GM12878 (cell line): Measurements from ENCODE around the gene NEGR1.

Experiments used
- ATF3 ChIP-seq: IDR thresholded peaks from 2 replicates; pipeline ENCODE4 v1.6.1; 2011; ENCODE audit warnings: low read depth, mild to moderate bottlenecking, low read length, moderate library complexity, borderline replicate concordance; ENCODE audit errors: extremely low read depth
- EZH2 ChIP-seq: IDR thresholded peaks from 2 replicates; pipeline ENCODE4 v1.6.1; 2012; ENCODE audit warnings: low read depth, mild to moderate bottlenecking, control low read depth, inconsistent platforms, low read length, borderline replicate concordance; ENCODE audit not compliant: control insufficient read depth
- HDAC6 ChIP-seq: fragments of 200-600 bp; sonication (generic); IDR thresholded peaks from one replicate; pipeline ENCODE4 v1.8.0; 2017; ENCODE audit warnings: antibody characterized with exemption; ENCODE audit not compliant: unreplicated experiment
- IKZF1 ChIP-seq: fragments of 450-650 bp; conservative IDR thresholded peaks from 2 replicates; pipeline ENCODE4 v1.6.1; 2017; ENCODE audit warnings: antibody characterized with exemption, mild to moderate bottlenecking
- MAX ChIP-seq: IDR thresholded peaks from 2 replicates; pipeline ENCODE4 v1.6.1; 2012; ENCODE audit warnings: low read depth, low read length, improper control_type of control experiment
- POLR2A ChIP-seq: IDR thresholded peaks from 2 replicates; pipeline ENCODE4 v1.6.1; 2011; ENCODE audit warnings: low read depth, mild to moderate bottlenecking, low read length
- SP1 ChIP-seq: IDR thresholded peaks from one replicate; pipeline ENCODE4 v1.6.1; 2011; ENCODE audit warnings: low read depth, low read length
- TCF7 ChIP-seq: IDR thresholded peaks from 2 replicates; pipeline ENCODE4 v1.6.1; 2014; ENCODE audit warnings: antibody characterized with exemption, borderline replicate concordance
- ZZZ3 ChIP-seq: IDR thresholded peaks from 2 replicates; pipeline ENCODE4 v1.6.1; 2011; ENCODE audit warnings: low read depth; ENCODE audit not compliant: control insufficient read depth, insufficient read length
- TF ChIP-seq, protein P1 (sequence below), 3 experiments: IDR thresholded peaks in 2 of 3; conservative IDR thresholded peaks in 1 of 3; 2 replicates each; pipeline ENCODE4 v1.5.1; 2011; ENCODE audit warnings: low read depth in 3 of 3, low read length in 3 of 3, mild to moderate bottlenecking in 3 of 3, control low read depth in 2 of 3, moderate library complexity in 2 of 3, inconsistent platforms in 1 of 3, mixed read lengths in 1 of 3; ENCODE audit not compliant: control insufficient read depth in 2 of 3, insufficient read depth in 1 of 3; ENCODE audit errors: extremely low read depth in 1 of 3
- TF ChIP-seq, protein P2 (sequence below): IDR thresholded peaks from 2 replicates; pipeline ENCODE4 v1.6.1; 2012; ENCODE audit warnings: mild to moderate bottlenecking, low read depth, low read length

GRCh38 chr1:71400050-71400449 lies 882.3 kb downstream of the NEGR1 start:
- TF ChIP-seq ATF3 (no peak), POLR2A (no peak), MAX (no peak), ZZZ3 (no peak), EZH2 (no peak), SP1 (no peak), HDAC6 (no peak), TCF7 (no peak), IKZF1 (no peak)
- TF ChIP-seq, protein P1, sequence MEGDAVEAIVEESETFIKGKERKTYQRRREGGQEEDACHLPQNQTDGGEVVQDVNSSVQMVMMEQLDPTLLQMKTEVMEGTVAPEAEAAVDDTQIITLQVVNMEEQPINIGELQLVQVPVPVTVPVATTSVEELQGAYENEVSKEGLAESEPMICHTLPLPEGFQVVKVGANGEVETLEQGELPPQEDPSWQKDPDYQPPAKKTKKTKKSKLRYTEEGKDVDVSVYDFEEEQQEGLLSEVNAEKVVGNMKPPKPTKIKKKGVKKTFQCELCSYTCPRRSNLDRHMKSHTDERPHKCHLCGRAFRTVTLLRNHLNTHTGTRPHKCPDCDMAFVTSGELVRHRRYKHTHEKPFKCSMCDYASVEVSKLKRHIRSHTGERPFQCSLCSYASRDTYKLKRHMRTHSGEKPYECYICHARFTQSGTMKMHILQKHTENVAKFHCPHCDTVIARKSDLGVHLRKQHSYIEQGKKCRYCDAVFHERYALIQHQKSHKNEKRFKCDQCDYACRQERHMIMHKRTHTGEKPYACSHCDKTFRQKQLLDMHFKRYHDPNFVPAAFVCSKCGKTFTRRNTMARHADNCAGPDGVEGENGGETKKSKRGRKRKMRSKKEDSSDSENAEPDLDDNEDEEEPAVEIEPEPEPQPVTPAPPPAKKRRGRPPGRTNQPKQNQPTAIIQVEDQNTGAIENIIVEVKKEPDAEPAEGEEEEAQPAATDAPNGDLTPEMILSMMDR (IDR thresholded peaks at IDR 0.05 in 2 of 3, conservative IDR thresholded peaks at IDR 0.05 in 1 of 3; ENCODE audit: control insufficient read depth in 2 of 3, extremely low read depth in 1 of 3, insufficient read depth in 1 of 3, low read depth in 3 of 3, low read length in 3 of 3), result no peak
- TF ChIP-seq, protein P2, sequence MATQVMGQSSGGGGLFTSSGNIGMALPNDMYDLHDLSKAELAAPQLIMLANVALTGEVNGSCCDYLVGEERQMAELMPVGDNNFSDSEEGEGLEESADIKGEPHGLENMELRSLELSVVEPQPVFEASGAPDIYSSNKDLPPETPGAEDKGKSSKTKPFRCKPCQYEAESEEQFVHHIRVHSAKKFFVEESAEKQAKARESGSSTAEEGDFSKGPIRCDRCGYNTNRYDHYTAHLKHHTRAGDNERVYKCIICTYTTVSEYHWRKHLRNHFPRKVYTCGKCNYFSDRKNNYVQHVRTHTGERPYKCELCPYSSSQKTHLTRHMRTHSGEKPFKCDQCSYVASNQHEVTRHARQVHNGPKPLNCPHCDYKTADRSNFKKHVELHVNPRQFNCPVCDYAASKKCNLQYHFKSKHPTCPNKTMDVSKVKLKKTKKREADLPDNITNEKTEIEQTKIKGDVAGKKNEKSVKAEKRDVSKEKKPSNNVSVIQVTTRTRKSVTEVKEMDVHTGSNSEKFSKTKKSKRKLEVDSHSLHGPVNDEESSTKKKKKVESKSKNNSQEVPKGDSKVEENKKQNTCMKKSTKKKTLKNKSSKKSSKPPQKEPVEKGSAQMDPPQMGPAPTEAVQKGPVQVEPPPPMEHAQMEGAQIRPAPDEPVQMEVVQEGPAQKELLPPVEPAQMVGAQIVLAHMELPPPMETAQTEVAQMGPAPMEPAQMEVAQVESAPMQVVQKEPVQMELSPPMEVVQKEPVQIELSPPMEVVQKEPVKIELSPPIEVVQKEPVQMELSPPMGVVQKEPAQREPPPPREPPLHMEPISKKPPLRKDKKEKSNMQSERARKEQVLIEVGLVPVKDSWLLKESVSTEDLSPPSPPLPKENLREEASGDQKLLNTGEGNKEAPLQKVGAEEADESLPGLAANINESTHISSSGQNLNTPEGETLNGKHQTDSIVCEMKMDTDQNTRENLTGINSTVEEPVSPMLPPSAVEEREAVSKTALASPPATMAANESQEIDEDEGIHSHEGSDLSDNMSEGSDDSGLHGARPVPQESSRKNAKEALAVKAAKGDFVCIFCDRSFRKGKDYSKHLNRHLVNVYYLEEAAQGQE, result no peak
